ENCODE data around the gene MPRIP. TPM values are rescaled to one million over a fixed set of nuclear protein-coding genes. Genes with fewer than 3 reads are reported as not detected.

Gene MPRIP
- total RNA-seq, 2 donors from 2014 or later, result 235 to 252 TPM

- Histone ChIP-seq H3K36me3 (peaks cover 13% of the 10 kb centered on the region), H3K4me1 (ENCODE audit: control insufficient read depth in 1 of 2, low read depth in 2 of 2) (peaks cover 15 to 33% of the 10 kb centered on the region in 2 donors)
- no peak for ATAC-seq (ENCODE audit: insufficient number of reproducible peaks, low FRiP score, low read depth)
Measured at GRCh38 chr17:17082878-17083277, 40.6 kb downstream of the MPRIP start.

GRCh38 chr17:17084317-17084835 is 42.1 kb downstream of the MPRIP start:
- no peak for DNase-seq (ENCODE audit: low spot score)
- H3K4me1 ChIP-seq (ENCODE audit: control insufficient read depth in 1 of 2, low read depth in 2 of 2), result peaks cover 11 to 39% of the 10 kb centered on the region in 2 donors
- no peak overlapping the region for H3K27ac ChIP-seq

More at GRCh38 chr17:17082878-17083277, 40.6 kb downstream of the MPRIP start:
- Histone ChIP-seq H3K27ac (no peak overlapping the region), H3K4me3 (no peak overlapping the region), H3K9me3 (no peaks in the 10 kb centered on the region), H3K27me3 (replicated peaks; ENCODE audit: insufficient read depth) (no peaks in the 10 kb centered on the region)
- no peak for TF ChIP-seq CTCF (IDR thresholded peaks at IDR 0.05)
- no peak for DNase-seq (ENCODE audit: low spot score)

GRCh38 chr17:17084941-17085340 is 42.7 kb downstream of the MPRIP start:
- no peak overlapping the region for H3K4me3 ChIP-seq
- no peak for ATAC-seq (ENCODE audit: insufficient number of reproducible peaks, low FRiP score, low read depth)
- H3K4me1 ChIP-seq (ENCODE audit: control insufficient read depth in 1 of 2, low read depth in 2 of 2), result peaks cover 5 to 33% of the 10 kb centered on the region in 2 donors
- no peak for DNase-seq (ENCODE audit: low spot score)
- no peaks in the 10 kb centered on the region for H3K9me3 ChIP-seq
- H3K27ac ChIP-seq, result no peak overlapping the region
- TF ChIP-seq CTCF (IDR thresholded peaks at IDR 0.05), result no peak
- no peaks in the 10 kb centered on the region for H3K27me3 ChIP-seq (replicated peaks; ENCODE audit: insufficient read depth)
- H3K36me3 ChIP-seq, result peaks cover 3% of the 10 kb centered on the region

More at GRCh38 chr17:17084317-17084835, 42.1 kb downstream of the MPRIP start:
- Histone ChIP-seq H3K27me3 (replicated peaks; ENCODE audit: insufficient read depth) (no peaks in the 10 kb centered on the region), H3K9me3 (no peaks in the 10 kb centered on the region), H3K36me3 (peaks cover 3% of the 10 kb centered on the region), H3K4me3 (no peak overlapping the region)
- ATAC-seq (ENCODE audit: insufficient number of reproducible peaks, low FRiP score, low read depth), result no peak
- TF ChIP-seq CTCF (IDR thresholded peaks at IDR 0.05), result no peak

- Histone ChIP-seq H3K4me3 (no peak overlapping the region), H3K27ac (no peak overlapping the region), H3K4me1 (ENCODE audit: control insufficient read depth in 1 of 2, low read depth in 2 of 2) (peaks cover 0 to 25% of the 10 kb centered on the region in 2 donors), H3K27me3 (replicated peaks; ENCODE audit: insufficient read depth) (no peaks in the 10 kb centered on the region), H3K36me3 (peaks cover 3% of the 10 kb centered on the region), H3K9me3 (no peaks in the 10 kb centered on the region)
- no peak for DNase-seq (ENCODE audit: low spot score)
- TF ChIP-seq CTCF (IDR thresholded peaks at IDR 0.05), result no peak
- ATAC-seq (ENCODE audit: insufficient number of reproducible peaks, low FRiP score, low read depth), result no peak
Measured at GRCh38 chr17:17086585-17086984, 44.3 kb downstream of the MPRIP start.

- Histone ChIP-seq H3K9me3 (no peaks in the 10 kb centered on the region), H3K4me3 (no peak overlapping the region), H3K27me3 (replicated peaks; ENCODE audit: insufficient read depth) (no peaks in the 10 kb centered on the region), H3K27ac (no peak overlapping the region), H3K36me3 (peaks cover 3% of the 10 kb centered on the region), H3K4me1 (ENCODE audit: control insufficient read depth in 1 of 2, low read depth in 2 of 2) (peaks cover 1 to 30% of the 10 kb centered on the region in 2 donors)
- TF ChIP-seq CTCF (IDR thresholded peaks at IDR 0.05), result no peak
- no peak for ATAC-seq (ENCODE audit: insufficient number of reproducible peaks, low FRiP score, low read depth)
- DNase-seq (ENCODE audit: low spot score), result no peak
Measured at GRCh38 chr17:17087424-17088015, 45.3 kb downstream of the MPRIP start.
